HG03039 (cell line): ENCODE results near the gene PPIL4.
"Not testable (repeated sequence)": the region's sequence is repeated elsewhere in the genome, so short reads cannot be mapped to it uniquely, and the experiment has no call there.

ENCODE experiments used
- ATAC-seq: cut with Tn5 transposase; IDR thresholded peaks from one replicate; pipeline ENCODE4 v1.9.1; 2021; ENCODE audit warnings: mild to moderate bottlenecking, moderate library complexity; ENCODE audit not compliant: unreplicated experiment

PPIL4 gene

DNA sequence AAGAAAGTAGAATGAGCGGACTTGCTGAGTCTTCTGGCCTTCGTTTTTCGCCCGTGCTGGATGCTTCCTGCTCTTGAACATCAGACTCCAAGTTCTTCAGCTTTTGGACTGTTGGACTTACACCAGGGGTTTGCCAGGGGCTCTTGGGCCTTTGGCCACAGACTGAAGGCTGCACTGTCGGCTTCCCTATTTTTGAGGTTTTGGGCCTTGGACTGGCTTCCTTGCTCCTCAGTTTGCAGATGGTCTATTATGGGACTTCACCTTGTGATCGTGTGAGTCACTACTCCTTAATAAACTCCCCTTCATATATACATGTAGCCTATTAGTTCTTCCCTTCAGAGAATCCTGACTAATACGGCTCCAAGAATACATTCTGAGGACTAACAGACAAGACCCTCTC, 83.1 kb downstream of the PPIL4 start:
- ATAC-seq, result not testable (repeated sequence)

- ATAC-seq, result no peak
Measured at GRCh38 chr6:149461670-149462069, 84.2 kb downstream of the PPIL4 start.

DNA sequence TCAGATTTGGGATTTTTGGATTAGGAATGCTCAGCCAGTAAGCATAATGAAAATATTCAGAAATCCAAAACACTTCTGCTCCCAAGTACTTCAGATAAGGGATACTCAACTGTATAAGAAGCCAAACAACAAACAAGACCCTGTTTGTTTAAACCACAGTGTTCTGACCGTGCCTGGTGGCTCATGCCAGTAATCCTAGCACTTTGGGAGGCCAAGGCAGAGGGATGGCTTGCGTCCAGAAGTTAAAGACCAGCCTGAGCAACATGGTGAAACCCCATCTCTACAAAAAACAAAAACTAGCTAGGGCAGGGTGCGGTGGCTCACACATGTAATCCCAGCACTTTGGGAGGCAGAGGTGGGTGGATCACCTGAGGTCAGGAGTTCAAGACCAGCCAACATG, 85.6 kb downstream of the PPIL4 start:
- not testable (repeated sequence) for ATAC-seq

- ATAC-seq, result no peak
Measured at GRCh38 chr6:149459761-149460160, 86.1 kb downstream of the PPIL4 start.

DNA sequence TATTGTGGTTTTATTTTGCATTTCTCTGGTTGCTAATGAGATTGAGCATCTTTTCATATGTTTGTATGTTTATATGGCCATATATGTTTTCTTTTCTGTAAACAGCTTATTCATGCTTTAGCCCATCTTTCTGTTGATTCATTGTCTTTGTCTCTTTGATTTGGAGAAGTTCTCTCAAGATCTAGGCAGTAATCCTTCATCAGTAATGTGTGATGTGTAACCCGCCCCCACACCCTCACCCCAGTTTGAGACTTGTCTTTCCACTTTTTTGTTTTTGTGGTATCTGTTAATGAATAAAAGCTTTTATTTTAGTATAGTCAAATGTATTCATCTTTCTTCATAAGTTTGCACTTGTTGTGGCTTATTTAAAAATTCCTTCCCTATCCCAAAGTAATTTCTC, 87.0 kb downstream of the PPIL4 start:
- no peak for ATAC-seq

GRCh38 chr6:149458196-149458595, 87.6 kb downstream of the PPIL4 start:
- ATAC-seq, result no peak

- no peak for ATAC-seq
Measured at GRCh38 chr6:149457316-149457884, 88.4 kb downstream of the PPIL4 start.

DNA sequence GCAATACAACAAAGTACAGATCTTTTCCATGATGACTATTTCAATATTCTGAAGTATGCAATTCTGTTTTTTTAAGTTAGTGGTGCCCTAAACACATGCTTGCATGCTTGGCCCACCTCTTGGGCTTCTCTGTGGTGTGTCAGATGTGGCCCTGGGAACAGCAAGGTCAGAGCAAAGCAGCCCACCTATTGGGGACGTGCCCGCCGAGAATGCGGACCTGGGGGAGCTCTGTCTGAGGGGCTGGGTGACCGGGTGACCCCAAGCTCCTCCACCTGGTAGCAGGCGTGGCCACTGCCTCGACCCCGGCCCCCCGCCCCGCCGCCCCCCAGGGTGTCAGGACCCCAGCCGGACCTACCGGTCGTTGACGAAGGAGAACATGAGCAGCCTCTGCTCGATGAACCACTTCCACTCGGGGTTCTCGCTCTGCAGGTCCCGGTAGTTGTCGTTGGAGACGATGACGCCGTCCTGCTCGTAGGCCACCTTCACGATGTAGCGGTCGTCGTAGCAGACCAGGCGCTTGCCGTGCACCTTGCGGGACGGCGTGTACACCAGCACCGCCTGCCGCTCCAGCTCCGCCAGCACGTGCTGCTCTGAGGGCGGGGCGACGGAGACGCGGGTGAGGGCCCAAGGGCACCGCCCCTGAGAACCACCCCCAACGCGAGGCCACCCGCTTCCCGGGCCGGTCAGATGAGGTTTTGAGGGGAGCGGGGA, 89.4 kb downstream of the PPIL4 start:
- ATAC-seq, result no peak

GRCh38 chr6:149455031-149455732, 90.7 kb downstream of the PPIL4 start:
- ATAC-seq, result no peak
